ENCODE data around the gene TMX4.
A peak's percentile ranks its signal among the peaks of the same experiment; 100 is the strongest.

The TMX4 gene

DNA sequence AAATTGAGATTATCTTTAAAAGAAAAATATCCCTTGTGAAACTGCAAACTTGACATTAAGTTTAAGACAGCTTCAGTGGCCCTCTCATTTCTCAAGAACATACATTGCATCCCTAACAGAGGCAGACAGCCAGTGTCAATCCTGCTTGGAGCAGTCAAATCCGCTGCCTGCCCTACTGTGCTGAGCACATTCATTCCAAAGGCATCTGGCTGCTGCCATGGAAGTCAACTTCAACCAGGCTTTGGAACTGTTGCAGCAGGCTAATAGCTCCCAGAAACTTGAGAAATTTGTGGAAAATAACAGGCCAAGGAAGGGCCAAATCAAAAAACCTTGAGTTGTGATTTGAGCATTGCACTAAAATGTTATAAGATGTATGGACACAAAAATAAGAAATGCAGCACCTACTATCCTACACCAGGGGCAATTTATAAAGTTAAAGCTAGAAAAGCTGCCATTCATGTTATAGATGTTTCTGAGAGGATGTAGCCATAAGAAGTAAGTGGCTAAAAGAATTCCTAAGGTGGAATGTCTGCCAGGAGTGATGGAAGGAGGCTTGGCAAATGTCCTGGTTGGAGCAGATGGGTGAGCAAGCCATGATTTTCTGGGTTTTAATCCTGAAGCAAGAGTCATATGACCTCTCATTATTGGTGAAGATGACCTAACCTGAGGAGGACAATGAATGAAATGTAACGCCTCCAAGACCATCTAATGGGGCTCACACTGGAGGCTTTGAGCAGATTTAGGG, 47.9 kb downstream of the TMX4 start:
- ChIA-PET POLR2A (no interaction called here), CTCF (no interaction called here)
- no peak for TF ChIP-seq WT1 (tag by site-specific recombination; IDR thresholded peaks at IDR 0.05)
- no peak for TF ChIP-seq KLF8 (tag by site-specific recombination; IDR thresholded peaks at IDR 0.05)
- TF ChIP-seq ZNF391 (tag by site-specific recombination; IDR thresholded peaks at IDR 0.05; ENCODE audit: borderline replicate concordance, low read depth): no peak
- TF ChIP-seq, protein P1, sequence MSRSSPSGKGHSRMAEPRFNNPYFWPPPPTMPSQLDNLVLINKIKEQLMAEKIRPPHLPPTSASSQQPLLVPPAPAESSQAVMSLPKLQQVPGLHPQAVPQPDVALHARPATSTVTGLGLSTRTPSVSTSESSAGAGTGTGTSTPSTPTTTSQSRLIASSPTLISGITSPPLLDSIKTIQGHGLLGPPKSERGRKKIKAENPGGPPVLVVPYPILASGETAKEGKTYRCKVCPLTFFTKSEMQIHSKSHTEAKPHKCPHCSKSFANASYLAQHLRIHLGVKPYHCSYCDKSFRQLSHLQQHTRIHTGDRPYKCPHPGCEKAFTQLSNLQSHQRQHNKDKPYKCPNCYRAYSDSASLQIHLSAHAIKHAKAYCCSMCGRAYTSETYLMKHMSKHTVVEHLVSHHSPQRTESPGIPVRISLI (tag by site-specific recombination; IDR thresholded peaks at IDR 0.05): no peak
- no peak for TF ChIP-seq SALL2 (tag by site-specific recombination; IDR thresholded peaks at IDR 0.05; ENCODE audit: borderline replicate concordance)
- no peak for TF ChIP-seq ZNF423 (tag by site-specific recombination; IDR thresholded peaks at IDR 0.05)

DNA sequence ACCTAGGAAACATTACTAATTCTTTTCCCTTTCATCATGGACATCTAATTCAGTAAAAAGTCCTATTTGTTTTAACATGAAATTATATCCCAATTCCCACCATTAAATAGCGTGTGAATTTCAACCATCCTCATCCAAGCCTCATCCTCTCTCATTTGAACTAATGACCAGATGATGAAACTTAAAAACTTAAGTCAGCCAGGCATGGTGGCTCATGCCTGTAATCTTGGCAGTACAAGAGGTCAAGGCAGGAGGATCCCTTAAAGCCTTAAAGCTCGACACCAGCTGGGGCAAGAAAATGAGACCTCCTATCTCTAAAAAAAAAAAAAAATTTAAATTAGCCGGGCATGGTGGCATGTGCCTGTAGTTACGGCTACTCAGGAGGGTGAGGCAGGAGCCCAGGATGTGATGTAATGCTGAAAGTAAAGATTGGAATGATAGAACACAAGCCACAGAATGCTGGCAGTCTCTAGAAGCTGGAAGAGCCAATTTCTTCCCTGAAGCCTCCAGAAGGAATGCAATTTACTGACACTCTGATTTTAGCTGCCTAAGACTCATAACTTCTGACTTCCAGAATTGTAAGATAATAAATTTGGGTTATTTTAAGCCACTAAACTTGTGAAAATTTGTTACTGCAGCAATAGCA, 52.2 kb downstream of the TMX4 start:
- H3K27ac ChIP-seq (ENCODE audit: extremely low read depth, low read depth, low read length): no peak overlapping the region
- POLR2A ChIA-PET: no interaction called here

More for the DNA sequence above, 47.9 kb downstream of the TMX4 start:
- H3K9me3 ChIP-seq (ENCODE audit: control insufficient read depth, insufficient read depth, low read depth, low read length): no peaks in the 10 kb centered on the region
- no peaks in the 10 kb centered on the region for H3K36me3 ChIP-seq (ENCODE audit: control insufficient read depth in 2 of 2, insufficient read depth in 1 of 2, low read length in 2 of 2)
- no peak overlapping the region for H3K27ac ChIP-seq (ENCODE audit: extremely low read depth, low read depth, low read length)
- H3K4me3 ChIP-seq (ENCODE audit: low read depth, low read length): no peak overlapping the region
- H3K4me1 ChIP-seq (ENCODE audit: control insufficient read depth, insufficient read depth, low read length): no peaks in the 10 kb centered on the region

DNA sequence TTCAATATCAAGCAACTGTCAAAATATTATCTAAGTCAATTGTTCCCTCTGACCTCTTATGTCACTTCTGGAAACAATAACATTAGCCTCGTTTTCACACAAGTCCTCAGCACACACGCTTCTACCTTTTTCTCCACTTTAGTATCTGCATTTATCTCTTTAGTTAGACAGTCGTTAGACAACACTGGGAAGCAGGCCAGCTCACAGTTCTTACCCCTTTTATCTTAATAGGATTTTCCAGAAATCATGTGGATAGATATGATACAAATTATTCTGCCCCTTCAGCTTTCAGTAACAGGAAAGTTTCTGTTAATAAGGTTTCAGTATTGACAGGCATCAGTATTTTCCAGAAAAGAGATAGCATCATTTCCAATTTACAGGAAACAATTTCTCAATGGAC, 53.4 kb downstream of the TMX4 start:
- H3K9me3 ChIP-seq (ENCODE audit: control insufficient read depth, insufficient read depth, low read depth, low read length): no peaks in the 10 kb centered on the region
- no peak for TF ChIP-seq ZNF843 (tag by site-specific recombination; IDR thresholded peaks at IDR 0.05)
- TF ChIP-seq, protein P2, sequence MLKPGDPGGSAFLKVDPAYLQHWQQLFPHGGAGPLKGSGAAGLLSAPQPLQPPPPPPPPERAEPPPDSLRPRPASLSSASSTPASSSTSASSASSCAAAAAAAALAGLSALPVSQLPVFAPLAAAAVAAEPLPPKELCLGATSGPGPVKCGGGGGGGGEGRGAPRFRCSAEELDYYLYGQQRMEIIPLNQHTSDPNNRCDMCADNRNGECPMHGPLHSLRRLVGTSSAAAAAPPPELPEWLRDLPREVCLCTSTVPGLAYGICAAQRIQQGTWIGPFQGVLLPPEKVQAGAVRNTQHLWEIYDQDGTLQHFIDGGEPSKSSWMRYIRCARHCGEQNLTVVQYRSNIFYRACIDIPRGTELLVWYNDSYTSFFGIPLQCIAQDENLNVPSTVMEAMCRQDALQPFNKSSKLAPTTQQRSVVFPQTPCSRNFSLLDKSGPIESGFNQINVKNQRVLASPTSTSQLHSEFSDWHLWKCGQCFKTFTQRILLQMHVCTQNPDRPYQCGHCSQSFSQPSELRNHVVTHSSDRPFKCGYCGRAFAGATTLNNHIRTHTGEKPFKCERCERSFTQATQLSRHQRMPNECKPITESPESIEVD (tag by site-specific recombination; IDR thresholded peaks at IDR 0.05): peak; percentile 48
- H3K27ac ChIP-seq (ENCODE audit: extremely low read depth, low read depth, low read length): no peak overlapping the region
- no peaks in the 10 kb centered on the region for H3K36me3 ChIP-seq (ENCODE audit: control insufficient read depth in 2 of 2, insufficient read depth in 1 of 2, low read length in 2 of 2)
- H3K4me3 ChIP-seq (ENCODE audit: low read depth, low read length): no peak overlapping the region
- H3K4me1 ChIP-seq (ENCODE audit: control insufficient read depth, insufficient read depth, low read length): no peaks in the 10 kb centered on the region
- ChIA-PET POLR2A (no interaction called here), CTCF (interaction anchor here (1.0 kb wide), 1 partner anchor 25 kb away, joined by 3 read pairs; no protein-coding TSS in a partner anchor)

More for the DNA sequence above, 52.2 kb downstream of the TMX4 start:
- no peaks in the 10 kb centered on the region for H3K4me1 ChIP-seq (ENCODE audit: control insufficient read depth, insufficient read depth, low read length)
- CTCF ChIA-PET: interaction anchor here (0.6 to 1.6 kb wide), 2 partner anchors 13 to 688 kb away, joined by 4 to 9 read pairs; no protein-coding TSS in a partner anchor
- H3K9me3 ChIP-seq (ENCODE audit: control insufficient read depth, insufficient read depth, low read depth, low read length): no peaks in the 10 kb centered on the region
- H3K36me3 ChIP-seq (ENCODE audit: control insufficient read depth in 2 of 2, insufficient read depth in 1 of 2, low read length in 2 of 2): no peaks in the 10 kb centered on the region
- no peak overlapping the region for H3K4me3 ChIP-seq (ENCODE audit: low read depth, low read length)
- TF ChIP-seq ZNF335 (tag by site-specific recombination; conservative IDR thresholded peaks at IDR 0.05): peak; percentile 69
- no peak for TF ChIP-seq ZNF140 (tag by site-specific recombination; IDR thresholded peaks at IDR 0.05)
- no peak for TF ChIP-seq SP3 (tag by site-specific recombination; IDR thresholded peaks at IDR 0.05)
- TF ChIP-seq, protein P3, sequence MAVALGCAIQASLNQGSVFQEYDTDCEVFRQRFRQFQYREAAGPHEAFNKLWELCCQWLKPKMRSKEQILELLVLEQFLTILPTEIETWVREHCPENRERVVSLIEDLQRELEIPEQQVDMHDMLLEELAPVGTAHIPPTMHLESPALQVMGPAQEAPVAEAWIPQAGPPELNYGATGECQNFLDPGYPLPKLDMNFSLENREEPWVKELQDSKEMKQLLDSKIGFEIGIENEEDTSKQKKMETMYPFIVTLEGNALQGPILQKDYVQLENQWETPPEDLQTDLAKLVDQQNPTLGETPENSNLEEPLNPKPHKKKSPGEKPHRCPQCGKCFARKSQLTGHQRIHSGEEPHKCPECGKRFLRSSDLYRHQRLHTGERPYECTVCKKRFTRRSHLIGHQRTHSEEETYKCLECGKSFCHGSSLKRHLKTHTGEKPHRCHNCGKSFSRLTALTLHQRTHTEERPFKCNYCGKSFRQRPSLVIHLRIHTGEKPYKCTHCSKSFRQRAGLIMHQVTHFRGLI (tag by site-specific recombination; IDR thresholded peaks at IDR 0.05): no peak
- TF ChIP-seq ZNF785 (tag by site-specific recombination; IDR thresholded peaks at IDR 0.05): no peak

Data from HEK293 (cell line).